Measurements from ENCODE around the gene TTYH3. TPM values are rescaled to one million over a fixed set of nuclear protein-coding genes. Genes with fewer than 3 reads are reported as not detected.
"Not testable (repeated sequence)": the region's sequence is repeated elsewhere in the genome, so short reads cannot be mapped to it uniquely, and the experiment has no call there.

The TTYH3 gene
- total RNA-seq, 1 experiment from 2014 or later, result 114 TPM

GRCh38 chr7:2607122-2607922 lies 24.5 kb upstream of the TTYH3 start:
- Histone ChIP-seq H3K4me3 (no peak overlapping the region), H3K4me1 (replicated peaks; ENCODE audit: insufficient read depth) (no peaks in the 10 kb centered on the region; the same call in 1 of the 2 replicates), H3K9me3 (ENCODE audit: insufficient read depth, low read depth) (no peaks in the 10 kb centered on the region), H3K27ac (no peak overlapping the region), H3K27me3 (ENCODE audit: insufficient read depth, low read depth) (no peaks in the 10 kb centered on the region), H2AFZ (no peak overlapping the region), H3K36me3 (ENCODE audit: low read depth) (no peaks in the 10 kb centered on the region), H3K9me2 (ENCODE audit: insufficient read depth) (no peaks in the 10 kb centered on the region), H3F3A (ENCODE audit: insufficient read depth, low read depth) (no peaks in the 10 kb centered on the region), H4K20me1 (ENCODE audit: insufficient read depth) (no peaks in the 10 kb centered on the region), H3K4me2 (no peak overlapping the region), H3K79me2 (ENCODE audit: low read depth) (no peaks in the 10 kb centered on the region)
- intact Hi-C loops (cut with micrococcal nuclease; ENCODE audit: unreplicated experiment), result no loop called here
- CTCF ChIA-PET, result no interaction called here
- TF ChIP-seq EZH2 (IDR thresholded peaks at IDR 0.05; ENCODE audit: low read depth) (no peak), CTCF (conservative IDR thresholded peaks at IDR 0.05) (no peak)
- POLR2A ChIA-PET (ENCODE audit: unreplicated experiment), result no interaction called here
- DNase-seq, result no peak
- BruUV-seq (replicated peaks), result no TSS peak

DNA sequence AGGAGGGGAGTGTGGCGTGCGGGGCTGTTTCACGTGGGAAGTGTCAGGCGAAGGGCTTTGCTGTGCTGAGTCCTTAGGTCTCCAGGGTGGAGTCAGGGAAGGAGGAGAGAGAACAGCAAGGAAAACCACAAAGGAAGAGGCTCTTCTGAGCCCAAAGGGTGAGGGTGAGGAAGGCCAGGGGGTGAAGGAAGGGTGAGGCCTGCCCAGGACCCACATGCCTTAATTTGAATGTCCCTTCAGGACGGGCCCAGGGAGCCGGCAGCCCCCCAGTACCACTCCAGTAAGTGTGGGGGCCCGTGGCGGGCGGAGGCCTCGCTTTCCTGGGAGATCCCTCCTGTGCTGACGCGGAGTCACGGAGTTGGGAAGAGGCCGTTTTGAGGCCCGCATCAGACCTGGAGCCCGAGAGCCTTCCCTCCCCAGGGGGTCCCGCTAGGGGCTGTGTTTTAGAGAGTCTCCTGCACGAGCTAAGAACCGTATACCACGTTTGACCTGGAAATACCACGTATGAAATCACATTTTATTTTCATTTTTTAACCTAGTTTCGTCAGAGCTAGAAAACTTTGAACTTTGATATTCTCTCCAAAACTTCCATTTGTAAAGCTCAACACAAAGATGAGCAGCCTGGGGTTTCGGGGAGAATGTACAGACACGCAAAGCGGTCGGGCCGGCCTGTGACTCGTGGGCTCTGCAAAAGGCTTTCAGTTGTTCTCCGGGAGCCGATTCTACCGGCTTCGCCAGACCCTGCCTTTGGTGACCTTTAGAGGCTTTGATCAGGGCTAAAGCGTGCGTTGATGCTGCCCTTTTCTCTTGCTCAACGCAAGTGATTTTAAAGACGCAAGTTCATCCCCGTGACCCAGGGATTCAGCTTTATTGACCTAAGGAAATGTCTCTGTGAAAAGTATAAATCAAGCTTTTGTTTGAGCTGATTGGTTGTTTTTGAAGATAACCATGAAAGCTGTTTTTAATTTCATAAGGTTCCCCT lies 23.6 kb upstream of the TTYH3 start:
- Histone ChIP-seq H3K4me1 (replicated peaks; ENCODE audit: insufficient read depth) (no peaks in the 10 kb centered on the region), H3K36me3 (ENCODE audit: low read depth) (no peaks in the 10 kb centered on the region), H4K20me1 (ENCODE audit: insufficient read depth) (no peaks in the 10 kb centered on the region), H3K27ac (no peak overlapping the region), H3F3A (ENCODE audit: insufficient read depth, low read depth) (no peaks in the 10 kb centered on the region), H2AFZ (no peak overlapping the region; the same call in 1 of the 2 replicates), H3K4me2 (no peak overlapping the region), H3K79me2 (ENCODE audit: low read depth) (no peaks in the 10 kb centered on the region), H3K9me2 (ENCODE audit: insufficient read depth) (no peaks in the 10 kb centered on the region), H3K4me3 (no peak overlapping the region), H3K9me3 (ENCODE audit: insufficient read depth, low read depth) (no peaks in the 10 kb centered on the region), H3K27me3 (ENCODE audit: insufficient read depth, low read depth) (no peaks in the 10 kb centered on the region)
- ChIA-PET CTCF (interaction anchor here (0.5 kb wide), 1 partner anchor 87 kb away, joined by 5 read pairs; no protein-coding TSS in a partner anchor), POLR2A (ENCODE audit: unreplicated experiment) (interaction anchor here (0.6 kb wide), 2 partner anchors 21 to 265 kb away, joined by 4 read pairs; no protein-coding TSS in a partner anchor)
- DNase-seq, result no peak
- intact Hi-C loops (cut with micrococcal nuclease; ENCODE audit: unreplicated experiment), result no loop called here
- TF ChIP-seq CTCF (conservative IDR thresholded peaks at IDR 0.05) (no peak), EZH2 (IDR thresholded peaks at IDR 0.05; ENCODE audit: low read depth) (no peak)
- BruUV-seq (replicated peaks), result no TSS peak

DNA sequence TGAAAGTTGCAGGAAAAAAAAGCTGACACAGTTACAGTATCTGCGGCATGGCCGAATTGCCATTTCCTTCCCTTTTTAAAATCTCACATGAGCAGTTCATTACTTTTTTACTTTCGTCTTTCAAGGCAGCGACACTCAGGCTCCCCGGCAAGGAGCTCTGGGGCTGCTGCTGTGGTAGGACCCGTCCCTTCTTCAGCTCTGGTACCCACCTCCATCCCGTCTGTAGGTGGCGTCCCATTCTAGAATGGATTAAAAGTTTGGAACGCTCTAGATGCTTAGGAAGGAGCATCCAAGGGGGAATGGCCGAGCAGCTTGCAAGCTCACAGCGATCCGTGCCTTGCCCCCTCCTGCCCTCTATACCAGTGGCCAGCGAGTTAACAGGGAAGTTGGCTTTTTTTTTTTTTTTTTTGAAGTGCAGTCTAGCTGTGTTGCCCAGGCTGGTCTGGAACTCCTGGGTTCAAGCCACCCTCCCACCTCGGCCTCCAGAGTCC lies 22.8 kb upstream of the TTYH3 start:
- H3F3A ChIP-seq (ENCODE audit: insufficient read depth, low read depth), result no peaks in the 10 kb centered on the region; the same call in 1 of the 2 replicates
- no peak overlapping the region for H3K4me2 ChIP-seq
- no peaks in the 10 kb centered on the region for H3K27me3 ChIP-seq (ENCODE audit: insufficient read depth, low read depth)
- H3K79me2 ChIP-seq (ENCODE audit: low read depth), result no peaks in the 10 kb centered on the region
- DNase-seq, result no peak
- H3K4me3 ChIP-seq, result no peak overlapping the region
- H4K20me1 ChIP-seq (ENCODE audit: insufficient read depth), result no peaks in the 10 kb centered on the region
- POLR2A ChIA-PET (ENCODE audit: unreplicated experiment), result interaction anchor here (0.6 kb wide), 2 partner anchors 20 to 264 kb away, joined by 4 read pairs; no protein-coding TSS in a partner anchor
- H3K4me1 ChIP-seq (replicated peaks; ENCODE audit: insufficient read depth), result no peaks in the 10 kb centered on the region
- H3K9me2 ChIP-seq (ENCODE audit: insufficient read depth), result no peaks in the 10 kb centered on the region
- H3K27ac ChIP-seq, result no peak overlapping the region
- H3K36me3 ChIP-seq (ENCODE audit: low read depth), result no peaks in the 10 kb centered on the region
- H2AFZ ChIP-seq, result no peak overlapping the region; the same call in 1 of the 2 replicates
- TF ChIP-seq EZH2 (IDR thresholded peaks at IDR 0.05; ENCODE audit: low read depth) (no peak), CTCF (conservative IDR thresholded peaks at IDR 0.05) (no peak)
- CTCF ChIA-PET, result interaction anchor here (0.5 kb wide), 1 partner anchor 87 kb away, joined by 5 read pairs; no protein-coding TSS in a partner anchor
- no TSS peak for BruUV-seq (replicated peaks)
- intact Hi-C loops (cut with micrococcal nuclease; ENCODE audit: unreplicated experiment), result no loop called here
- no peaks in the 10 kb centered on the region for H3K9me3 ChIP-seq (ENCODE audit: insufficient read depth, low read depth)

DNA sequence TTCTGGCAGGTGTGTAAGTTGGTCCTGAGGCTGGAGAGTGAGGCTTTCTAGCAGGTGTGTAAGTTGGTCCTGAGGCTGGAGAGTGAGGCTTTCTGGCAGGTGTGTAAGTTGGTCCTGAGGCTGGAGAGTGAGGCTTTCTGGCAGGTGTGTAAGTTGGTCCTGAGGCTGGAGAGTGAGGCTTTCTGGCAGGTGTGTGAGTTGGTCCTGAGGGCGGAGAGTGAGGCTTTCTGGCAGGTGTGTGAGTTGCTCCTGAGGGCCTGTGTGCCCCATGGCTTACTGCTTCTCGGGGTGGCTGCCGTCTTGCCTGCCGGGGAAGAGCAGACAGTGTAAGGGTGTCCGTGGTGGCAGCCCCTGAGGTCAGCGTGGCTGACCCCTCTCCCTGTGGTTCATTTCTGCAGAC lies 22.1 kb upstream of the TTYH3 start:
- H3K36me3 ChIP-seq (ENCODE audit: low read depth); BruUV-seq (replicated peaks); H3K4me1 ChIP-seq (replicated peaks; ENCODE audit: insufficient read depth); H3K4me2 ChIP-seq; POLR2A ChIA-PET (ENCODE audit: unreplicated experiment); H3K79me2 ChIP-seq (ENCODE audit: low read depth); H2AFZ ChIP-seq; H3K4me3 ChIP-seq; H3F3A ChIP-seq (ENCODE audit: insufficient read depth, low read depth); H3K27me3 ChIP-seq (ENCODE audit: insufficient read depth, low read depth); H3K9me3 ChIP-seq (ENCODE audit: insufficient read depth, low read depth); H3K9me2 ChIP-seq (ENCODE audit: insufficient read depth); CTCF ChIA-PET; H3K27ac ChIP-seq; intact Hi-C loops (cut with micrococcal nuclease; ENCODE audit: unreplicated experiment); H4K20me1 ChIP-seq (ENCODE audit: insufficient read depth); DNase-seq: not testable (repeated sequence)
